HG03039 (cell line): ENCODE measurements around the gene PSTPIP2.
"Not testable (repeated sequence)": the region's sequence is repeated elsewhere in the genome, so short reads cannot be mapped to it uniquely, and the experiment has no call there.

Experiments used
- ATAC-seq: cut with Tn5 transposase; IDR thresholded peaks from one replicate; pipeline ENCODE4 v1.9.1; 2021; ENCODE audit warnings: mild to moderate bottlenecking, moderate library complexity; ENCODE audit not compliant: unreplicated experiment

PSTPIP2 gene

GRCh38 chr18:46037512-46038305, 34.4 kb downstream of the PSTPIP2 start:
- no peak for ATAC-seq

GRCh38 chr18:46035696-46036680, 36.1 kb downstream of the PSTPIP2 start:
- ATAC-seq = no peak

DNA sequence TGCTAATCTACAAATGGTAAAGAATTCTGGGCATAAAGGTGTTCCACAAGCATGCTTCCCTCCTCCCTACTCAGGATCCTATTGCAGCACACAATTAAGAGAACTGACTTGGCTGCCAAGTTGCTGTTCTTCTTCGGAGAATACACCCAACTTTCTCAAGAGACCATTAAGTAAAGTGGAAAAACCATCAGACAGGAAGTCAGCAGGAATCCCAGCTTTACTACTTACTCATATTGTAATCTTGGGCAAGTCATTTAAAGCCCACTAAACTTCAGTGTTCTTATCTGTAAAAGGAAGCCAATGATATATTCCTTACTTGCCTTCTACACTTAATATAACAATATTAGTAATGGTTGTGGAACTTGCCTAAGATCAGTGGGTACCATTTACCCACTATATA, 37.8 kb downstream of the PSTPIP2 start:
- no peak for ATAC-seq

DNA sequence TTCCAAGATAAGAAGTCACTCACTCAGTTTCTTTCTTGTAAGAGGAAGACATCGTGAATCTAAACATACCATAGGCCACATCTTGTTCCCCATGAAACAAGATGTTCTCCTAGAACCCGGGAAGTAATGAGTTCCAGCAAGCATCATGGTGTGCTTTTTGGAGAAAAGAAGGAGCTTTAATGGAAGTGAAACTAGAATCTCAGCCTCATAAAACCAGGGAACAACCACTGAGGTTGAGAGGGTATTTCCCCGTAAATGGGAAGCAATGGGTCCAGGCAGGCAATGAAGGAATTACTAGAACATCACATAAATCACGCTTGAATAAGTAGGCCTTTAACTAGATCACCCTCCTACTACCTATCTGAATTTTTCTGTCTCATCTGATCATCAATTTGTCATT, 40.3 kb downstream of the PSTPIP2 start:
- ATAC-seq = no peak

GRCh38 chr18:46028536-46028891, 43.5 kb downstream of the PSTPIP2 start:
- no peak for ATAC-seq

DNA sequence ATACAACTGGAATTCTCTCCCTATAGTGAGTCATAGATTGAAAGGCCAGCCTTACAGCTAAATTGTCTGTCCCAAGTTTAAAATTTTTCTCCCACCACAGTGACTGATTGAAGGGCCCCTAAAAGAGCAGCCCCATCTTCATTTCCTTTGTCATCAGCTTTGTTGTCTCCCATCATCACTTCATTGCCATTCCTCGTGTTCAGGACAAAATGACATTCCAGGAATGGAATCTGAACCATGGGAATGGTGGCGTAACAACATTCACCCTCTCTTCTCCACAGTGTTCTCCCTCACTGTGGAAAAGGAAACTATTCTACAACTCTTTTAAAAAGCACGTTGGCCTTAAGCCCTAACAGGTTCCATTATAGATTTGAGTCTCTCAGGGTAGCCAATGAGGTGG, 52.1 kb downstream of the PSTPIP2 start:
- no peak for ATAC-seq

GRCh38 chr18:46013484-46014189, 58.4 kb downstream of the PSTPIP2 start:
- no peak for ATAC-seq

DNA sequence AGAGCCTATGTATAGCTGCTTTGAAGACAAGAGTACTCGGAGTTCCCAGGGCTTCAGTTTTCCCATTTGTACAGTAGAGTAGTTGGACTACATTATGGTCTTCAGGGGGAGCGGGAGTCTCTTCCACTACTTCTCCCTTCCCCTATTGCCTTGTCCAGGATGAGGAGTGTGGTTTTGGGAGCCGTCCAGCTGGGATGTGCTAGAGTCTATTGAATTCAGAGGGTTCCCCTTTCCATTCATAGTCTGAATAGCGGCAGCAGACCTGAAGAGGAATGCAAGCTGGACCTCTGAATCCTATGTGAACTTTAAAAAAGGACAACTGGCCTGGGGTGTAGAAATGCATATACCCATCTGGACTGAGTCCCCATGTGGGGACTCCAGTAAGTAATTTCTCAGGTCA, 61.4 kb downstream of the PSTPIP2 start:
- no peak for ATAC-seq

DNA sequence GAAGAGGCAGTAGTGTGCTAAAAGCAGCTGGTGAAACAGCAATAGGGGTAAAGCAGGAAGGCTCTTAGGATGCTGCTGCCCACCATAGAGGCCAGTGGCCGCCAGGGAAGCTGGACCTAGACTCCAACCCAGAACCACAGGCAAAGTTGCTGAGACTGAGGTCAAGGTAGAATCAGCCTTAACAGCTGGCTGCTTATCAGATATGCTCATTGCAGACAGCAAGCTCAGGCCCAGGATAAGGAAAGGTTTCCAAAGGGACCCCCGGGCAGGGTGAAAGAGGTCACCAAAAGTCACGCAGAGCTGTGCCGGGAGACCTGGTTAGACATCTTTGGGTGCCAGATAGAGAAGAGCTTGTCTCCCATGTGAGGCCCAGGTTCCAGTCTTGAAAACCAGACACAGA, 62.0 kb downstream of the PSTPIP2 start:
- no peak for ATAC-seq

DNA sequence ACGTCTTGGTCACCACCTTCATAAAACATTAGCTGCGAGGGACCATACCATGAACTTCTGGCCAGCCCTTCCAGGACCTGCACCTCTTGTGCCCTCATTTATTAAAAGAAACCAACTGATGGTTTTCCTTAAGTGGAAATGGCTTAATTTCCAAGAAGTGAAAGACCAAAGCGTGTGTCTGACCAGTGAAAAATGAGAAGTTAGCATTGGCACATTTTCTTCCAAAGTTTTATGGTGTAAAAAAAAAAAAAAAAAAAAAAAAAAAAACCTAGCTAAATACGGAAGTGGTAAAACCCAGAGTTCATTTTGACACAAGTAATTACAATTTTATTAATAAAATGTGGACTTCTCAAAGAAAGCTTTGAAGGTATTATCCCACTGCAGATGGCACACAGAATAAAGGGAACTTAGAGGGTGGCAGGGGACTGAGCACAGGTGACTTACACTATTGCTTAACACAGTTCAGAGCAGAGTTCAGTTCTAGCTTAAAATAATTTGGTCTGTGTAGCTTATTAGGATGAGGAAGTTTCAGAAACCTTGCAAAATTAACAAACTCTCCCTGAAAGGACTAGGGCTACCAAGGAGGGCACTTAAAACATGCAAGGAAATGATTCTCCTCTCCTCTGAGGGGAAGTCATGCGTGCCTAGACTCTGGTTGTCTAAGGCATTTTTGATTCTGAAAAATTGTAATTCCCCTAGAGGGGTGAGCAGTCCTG, 62.8 kb downstream of the PSTPIP2 start:
- ATAC-seq = no peak

DNA sequence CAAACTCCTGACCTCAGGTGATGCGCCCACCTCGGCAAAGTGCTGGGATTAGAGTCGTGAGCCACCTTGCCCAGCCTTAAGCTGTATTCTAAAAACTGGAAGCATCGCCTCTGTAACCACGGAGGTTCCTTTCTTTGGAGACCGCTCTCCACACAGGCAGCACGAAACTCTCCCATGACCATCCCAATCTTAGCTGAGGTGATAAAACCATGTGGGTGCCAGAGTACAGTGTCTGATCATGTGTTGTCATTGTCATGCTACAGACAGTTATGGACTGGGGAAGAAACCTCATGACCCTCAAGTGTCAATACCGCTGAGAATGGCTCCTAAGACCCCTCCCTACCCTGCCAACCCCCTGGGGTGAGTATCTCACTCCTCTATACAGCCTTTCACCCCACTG, 63.5 kb downstream of the PSTPIP2 start:
- ATAC-seq = no peak

GRCh38 chr18:46007165-46007564, 64.9 kb downstream of the PSTPIP2 start:
- ATAC-seq = no peak

GRCh38 chr18:46002934-46003333, 69.1 kb downstream of the PSTPIP2 start:
- ATAC-seq = no peak

GRCh38 chr18:46001892-46002291, 70.2 kb downstream of the PSTPIP2 start:
- no peak for ATAC-seq

GRCh38 chr18:46001074-46001473, 71.0 kb downstream of the PSTPIP2 start:
- ATAC-seq = no peak

- ATAC-seq = no peak
Observed at GRCh38 chr18:45999536-45999935, 72.5 kb downstream of the PSTPIP2 start.

- no peak for ATAC-seq
Observed at GRCh38 chr18:45998244-45998643, 73.8 kb downstream of the PSTPIP2 start.

- no peak for ATAC-seq
Observed at GRCh38 chr18:45997700-45998151, 74.3 kb downstream of the PSTPIP2 start.

- no peak for ATAC-seq
Observed at GRCh38 chr18:45995461-45995860, 76.6 kb downstream of the PSTPIP2 start.

- ATAC-seq = no peak
Observed at GRCh38 chr18:45993438-45993837, 78.6 kb downstream of the PSTPIP2 start.

GRCh38 chr18:45992527-45992926, 79.5 kb downstream of the PSTPIP2 start:
- not testable (repeated sequence) for ATAC-seq
